ENCODE data around the gene SLC16A14.

The SLC16A14 gene

GRCh38 chr2:230043025-230043424, 25.7 kb downstream of the SLC16A14 start:
- no peak for DNase-seq

DNA sequence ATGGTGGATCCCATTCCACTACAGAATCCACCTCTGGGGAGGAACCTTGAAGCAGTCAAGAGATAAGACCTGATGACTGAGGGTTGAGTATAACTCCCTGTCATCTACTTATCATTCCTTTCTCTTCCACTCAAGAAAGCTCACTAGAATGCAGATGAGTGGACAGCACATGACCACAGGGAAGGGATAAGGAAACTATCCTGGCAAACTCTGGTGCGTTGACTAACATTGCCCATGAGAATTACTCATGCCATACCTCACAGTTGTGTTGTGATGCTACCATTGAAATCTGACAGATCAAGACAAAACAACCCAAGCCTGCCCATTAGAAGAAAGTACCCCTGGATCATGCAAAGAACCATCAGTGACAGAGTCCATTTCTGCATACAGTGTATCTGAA, 26.5 kb downstream of the SLC16A14 start:
- DNase-seq = no peak

DNA sequence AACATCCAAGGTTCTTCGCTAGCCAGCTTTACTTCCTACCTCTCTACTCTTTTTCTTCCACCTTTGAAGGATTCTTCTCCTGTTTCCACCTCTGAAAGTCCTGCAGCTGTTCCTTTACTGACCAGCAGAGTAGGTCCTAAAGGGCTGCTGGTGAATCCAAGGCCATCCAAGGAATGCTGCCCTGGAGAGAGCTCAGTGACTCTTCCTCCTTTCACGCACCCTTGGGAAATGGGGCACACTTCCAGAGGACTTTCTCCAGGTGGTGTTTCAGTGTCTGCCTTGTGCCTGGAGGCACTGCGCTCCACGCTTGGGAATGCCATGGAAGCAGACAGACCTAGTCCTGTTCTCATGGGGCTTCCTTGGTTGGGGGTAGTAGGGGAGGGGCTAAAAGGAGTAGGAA, 45.4 kb downstream of the SLC16A14 start:
- no peak for DNase-seq

GRCh38 chr2:230019742-230020141, 49.0 kb downstream of the SLC16A14 start:
- DNase-seq = no peak

DNA sequence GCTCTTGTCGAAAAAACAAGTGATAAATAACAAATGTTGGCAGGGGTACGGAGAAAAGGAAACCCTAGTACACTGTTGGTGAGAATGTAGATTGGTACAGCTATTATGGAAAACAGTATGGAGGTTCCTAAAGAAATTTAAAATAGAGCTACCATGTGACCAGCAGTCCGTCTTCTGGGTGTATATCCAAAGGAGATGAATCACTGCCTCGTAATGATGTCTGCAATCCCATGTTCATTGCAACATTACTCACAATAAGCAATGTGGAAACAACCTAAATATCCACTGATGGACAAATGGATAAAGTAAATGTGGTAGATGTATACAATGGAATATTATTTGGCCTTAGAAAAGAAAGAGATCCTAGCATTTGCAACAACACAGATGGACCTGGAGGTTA, 50.6 kb downstream of the SLC16A14 start:
- no peak for DNase-seq

GRCh38 chr2:230016844-230017243, 51.9 kb downstream of the SLC16A14 start:
- no peak for DNase-seq

DNA sequence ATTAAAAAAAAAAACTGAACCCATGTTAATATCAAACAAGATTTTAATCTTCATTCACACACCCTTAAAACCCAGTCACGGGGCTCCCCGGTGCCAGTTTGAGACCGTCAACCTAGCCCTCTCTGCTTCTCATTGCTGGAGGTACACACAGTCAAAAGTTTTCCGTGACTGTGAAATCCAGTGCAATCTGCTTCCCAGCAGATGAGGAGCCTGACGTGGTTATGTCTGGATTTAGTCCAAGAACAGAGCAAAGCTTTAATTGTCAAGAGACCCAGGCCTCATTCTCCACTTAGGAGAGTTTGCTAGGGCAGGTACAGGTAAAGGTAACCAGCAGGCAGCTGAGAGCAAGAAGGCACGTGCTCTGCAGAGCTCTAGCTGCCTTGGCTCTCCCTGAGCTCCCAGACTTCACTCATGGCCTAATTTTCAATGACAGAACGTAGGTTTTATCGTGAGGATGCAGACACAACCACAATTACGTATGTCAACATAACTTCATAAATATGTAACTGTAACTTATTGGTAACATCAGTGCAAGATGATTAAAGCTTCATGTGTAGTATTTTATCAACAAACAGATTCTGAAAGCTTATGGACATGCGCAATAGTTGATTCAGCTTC, 56.3 kb downstream of the SLC16A14 start:
- no peak for DNase-seq

DNA sequence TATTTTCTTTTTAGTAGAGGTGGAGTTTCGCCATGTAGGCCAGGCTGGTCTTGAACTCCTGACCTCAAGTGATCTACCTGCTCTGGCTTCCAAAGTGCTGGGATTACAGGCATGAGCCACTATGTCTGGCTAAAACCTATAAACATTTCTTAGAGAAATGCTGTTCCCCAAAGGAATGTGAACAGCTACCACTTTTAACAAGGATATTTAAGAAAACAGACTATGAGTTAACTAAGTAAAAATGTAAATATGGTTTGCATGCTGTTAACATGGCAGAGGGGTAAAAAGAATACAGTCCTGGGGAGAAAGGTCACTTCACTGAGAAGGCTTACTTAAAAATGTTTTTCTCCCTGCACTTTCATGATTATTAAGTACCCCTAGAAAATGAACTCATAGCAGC, 57.1 kb downstream of the SLC16A14 start:
- no peak for DNase-seq

DNA sequence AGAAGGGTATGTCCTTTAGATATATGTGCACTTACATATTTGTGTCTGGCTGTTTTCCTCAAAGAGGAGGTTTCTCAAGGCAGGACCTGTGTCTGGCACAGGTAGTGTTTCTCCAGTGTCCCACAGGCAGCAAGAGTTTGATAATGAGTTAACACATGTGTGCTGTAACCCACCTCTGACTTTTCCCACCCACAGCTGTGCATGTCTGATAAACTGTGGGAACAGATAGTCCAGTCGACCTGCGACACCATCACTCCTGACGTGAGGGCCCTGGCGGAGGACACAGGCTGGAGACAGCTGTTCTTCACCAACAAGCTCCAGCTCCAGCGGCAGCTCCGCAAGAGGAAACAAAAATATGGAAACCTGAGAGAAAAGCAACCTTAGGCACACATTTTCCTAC, 58.2 kb downstream of the SLC16A14 start:
- no peak for DNase-seq

DNA sequence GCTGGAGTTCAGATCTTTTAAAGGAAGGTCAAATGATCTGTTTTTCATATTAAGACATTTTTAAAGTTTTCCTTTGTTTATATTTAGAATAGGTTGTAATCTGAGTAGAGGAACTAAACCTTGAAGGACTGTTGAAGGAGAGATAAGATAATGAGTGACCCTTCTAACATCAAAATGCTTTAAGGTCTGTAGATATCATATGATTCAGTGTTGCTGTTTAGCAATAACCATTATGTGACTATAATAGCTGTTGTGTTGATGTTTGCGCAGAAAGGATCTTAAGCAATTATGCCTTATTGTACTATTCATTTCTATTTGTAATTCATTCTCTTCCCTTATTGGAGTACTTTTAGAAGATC, 60.0 kb downstream of the SLC16A14 start:
- no peak for DNase-seq

GRCh38 chr2:230007931-230008707, 60.6 kb downstream of the SLC16A14 start:
- peak in 52 of 56 donors; percentile 2 to 82 (median 28) for DNase-seq

GRCh38 chr2:230000118-230000841, 68.4 kb downstream of the SLC16A14 start:
- DNase-seq = peak in 1 of 56 donors; percentile 1

- DNase-seq = no peak
Measured at GRCh38 chr2:229997565-229997964, 71.2 kb downstream of the SLC16A14 start.

GRCh38 chr2:229996320-229996719, 72.4 kb downstream of the SLC16A14 start:
- DNase-seq = no peak

DNA sequence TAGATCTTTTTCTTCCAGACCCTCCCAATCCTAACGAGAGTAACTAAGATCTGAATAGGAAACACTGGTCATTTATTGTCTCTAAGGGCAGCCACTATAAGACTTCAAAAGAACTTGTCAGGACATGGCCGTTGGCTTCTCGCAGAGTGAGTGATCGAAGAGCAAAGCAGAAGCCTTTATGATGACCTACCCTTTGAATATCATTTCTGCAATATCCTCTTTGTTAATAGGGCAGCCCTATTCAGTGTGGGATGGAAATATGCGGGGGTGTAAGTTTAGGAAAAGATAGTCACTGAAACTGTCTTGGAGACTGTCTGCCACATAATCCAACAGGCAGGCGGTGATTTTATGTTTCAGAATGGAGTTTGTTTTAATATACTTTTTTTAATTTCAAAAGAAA, 75.5 kb downstream of the SLC16A14 start:
- DNase-seq = no peak

Data from amygdala (tissue), 56 donors.